ENCODE results near the gene MTFP1. TPM values are rescaled to one million over a fixed set of nuclear protein-coding genes. Genes with fewer than 3 reads are reported as not detected.

The MTFP1 gene
- total and polyA plus RNA-seq, 2 of the 4 experiments (the other 2 are of a cell fraction), result 7.3 to 7.7 TPM

DNA sequence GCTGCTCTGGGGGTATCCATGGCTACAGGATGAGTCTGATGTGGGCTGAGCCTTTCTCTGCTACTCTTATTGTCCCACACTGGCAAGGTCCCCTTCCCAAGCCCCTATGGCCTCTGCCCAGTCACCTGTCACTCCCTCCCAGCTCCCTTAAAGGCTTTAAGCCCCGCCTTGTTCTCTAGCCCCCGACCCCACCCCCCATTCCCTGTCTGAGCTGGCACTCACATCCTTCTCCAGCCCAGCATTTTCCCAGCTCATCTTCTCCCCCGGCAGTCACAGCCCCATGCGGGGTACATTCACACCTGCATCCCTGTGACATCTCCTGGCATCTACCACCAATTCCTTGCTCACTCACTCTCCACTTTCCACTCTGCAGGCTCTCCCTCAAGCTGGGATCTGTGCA is 4.3 kb downstream of the MTFP1 start:
- no peak overlapping the region for H3K27ac ChIP-seq (ENCODE audit: insufficient read depth, low read length)
- in situ Hi-C loops (cut with MboI; ENCODE audit: low sequenced_read_pairs), result no loop called here
- H3K18ac ChIP-seq (ENCODE audit: low read depth, low read length), result no peak overlapping the region
- no peak overlapping the region for H3K23ac ChIP-seq (ENCODE audit: low read depth, low read length)
- ChIA-PET POLR2A (ENCODE audit: unreplicated experiment) (no interaction called here), CTCF (no interaction called here)
- 46% methylated on average over 4 of the region's 4 CpGs; no CpG with 5 or more reads in 1 of the 2 experiments for WGBS, 2 experiments (ENCODE audit: extremely low coverage in 2 of 2, insufficient read length in 1 of 2)
- BruUV-seq (replicated peaks), result no TSS peak
- H3K56ac ChIP-seq (ENCODE audit: extremely low read depth, insufficient read depth, low read length), result no peak overlapping the region
- intact Hi-C loops (cut with micrococcal nuclease), result no loop called here
- H4K8ac ChIP-seq (ENCODE audit: low read depth in 2 of 2, low read length in 2 of 2), result no peak overlapping the region
- no peak overlapping the region for H2BK20ac ChIP-seq (ENCODE audit: low read depth, low read length)
- H4K5ac ChIP-seq (ENCODE audit: low read depth, low read length), result no peak overlapping the region
- no peaks in the 10 kb centered on the region for H3K27me3 ChIP-seq (ENCODE audit: control insufficient read depth, insufficient read depth, low read length)
- no peak overlapping the region for H2AK5ac ChIP-seq (ENCODE audit: low read depth, low read length)
- no peak overlapping the region for H2AK9ac ChIP-seq (replicated peaks; ENCODE audit: low read depth, low read length, poor library complexity)
- H3K4me1 ChIP-seq (ENCODE audit: control insufficient read depth, insufficient read depth, low read length), result peaks cover 2% of the 10 kb centered on the region; the same call in 1 of the 2 replicates
- H4K20me1 ChIP-seq (ENCODE audit: insufficient read depth, low read length), result no peaks in the 10 kb centered on the region
- H3K4ac ChIP-seq (ENCODE audit: low read depth, low read length), result no peak overlapping the region
- no peak for DNase-seq
- H3K9ac ChIP-seq (ENCODE audit: low read depth, low read length), result no peak overlapping the region
- dilution Hi-C loops (cut with HindIII; ENCODE audit: low sequenced_read_pairs, unreplicated experiment), result no loop called here
- H3K79me1 ChIP-seq (ENCODE audit: low read depth in 1 of 2, low read length in 2 of 2), result peaks cover 10 to 17% of the 10 kb centered on the region in 2 experiments; a peak in 3 of 4 replicates
- no peak overlapping the region for H2BK120ac ChIP-seq (ENCODE audit: low read depth, low read length)
- H3K9me3 ChIP-seq (ENCODE audit: control insufficient read depth, insufficient read depth, low read length), result no peaks in the 10 kb centered on the region
- peaks cover 5% of the 10 kb centered on the region for H3K9me1 ChIP-seq (ENCODE audit: insufficient read depth, low read length)
- H2BK15ac ChIP-seq (ENCODE audit: low read depth, low read length), result no peak overlapping the region
- H4K91ac ChIP-seq (ENCODE audit: insufficient read depth, low read depth, low read length), result no peak overlapping the region
- no peak for TF ChIP-seq RFX5 (IDR thresholded peaks at IDR 0.05; ENCODE audit: low read depth, low read length)
- H2AFZ ChIP-seq (replicated peaks; ENCODE audit: low read length, poor library complexity), result no peak overlapping the region
- no peak overlapping the region for H3K4me3 ChIP-seq (ENCODE audit: insufficient read depth, low read depth, low read length)
- H2BK5ac ChIP-seq (ENCODE audit: low read depth, low read length, poor library complexity, severe bottlenecking), result no peak overlapping the region
- no peak overlapping the region for H3K4me2 ChIP-seq (ENCODE audit: low read depth, low read length)
- peaks cover 6% of the 10 kb centered on the region; the same call in 1 of the 2 replicates for H3K36me3 ChIP-seq (ENCODE audit: control insufficient read depth, insufficient read depth, low read length)
- ATAC-seq (ENCODE audit: low read depth), result no peak
- no peak overlapping the region for H3K14ac ChIP-seq (replicated peaks; ENCODE audit: low read depth, low read length)
